Effector CD4-positive, alpha-beta T cell (primary cell): ENCODE measurements around the gene GRHL1.
"Not testable (repeated sequence)": the region's sequence is repeated elsewhere in the genome, so short reads cannot be mapped to it uniquely, and the experiment has no call there.

Experiments used
- DNase-seq: peaks from one replicate; pipeline ENCODE4 v3.0.0-alpha.2; 2020

Gene GRHL1

DNA sequence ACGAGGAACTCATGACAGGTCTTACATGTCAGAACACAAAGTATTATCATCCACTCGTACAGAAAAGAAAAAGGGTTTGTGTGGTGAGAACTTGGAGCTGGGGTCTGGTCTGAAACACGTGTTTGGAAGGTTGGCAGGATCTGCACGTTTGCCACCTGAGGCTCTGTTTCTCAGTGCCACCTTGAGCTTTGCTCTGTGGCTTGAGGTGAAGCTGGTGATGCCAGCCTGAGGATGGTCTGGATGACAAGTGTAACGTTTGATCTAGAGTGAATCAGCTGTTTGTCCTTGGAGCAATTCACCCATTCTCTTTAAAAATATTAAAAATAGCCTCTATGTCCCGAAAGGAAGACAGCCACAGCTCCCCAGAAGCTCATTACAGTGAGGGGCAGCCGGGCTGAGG is 46.4 kb downstream of the GRHL1 start:
- no peak for DNase-seq

DNA sequence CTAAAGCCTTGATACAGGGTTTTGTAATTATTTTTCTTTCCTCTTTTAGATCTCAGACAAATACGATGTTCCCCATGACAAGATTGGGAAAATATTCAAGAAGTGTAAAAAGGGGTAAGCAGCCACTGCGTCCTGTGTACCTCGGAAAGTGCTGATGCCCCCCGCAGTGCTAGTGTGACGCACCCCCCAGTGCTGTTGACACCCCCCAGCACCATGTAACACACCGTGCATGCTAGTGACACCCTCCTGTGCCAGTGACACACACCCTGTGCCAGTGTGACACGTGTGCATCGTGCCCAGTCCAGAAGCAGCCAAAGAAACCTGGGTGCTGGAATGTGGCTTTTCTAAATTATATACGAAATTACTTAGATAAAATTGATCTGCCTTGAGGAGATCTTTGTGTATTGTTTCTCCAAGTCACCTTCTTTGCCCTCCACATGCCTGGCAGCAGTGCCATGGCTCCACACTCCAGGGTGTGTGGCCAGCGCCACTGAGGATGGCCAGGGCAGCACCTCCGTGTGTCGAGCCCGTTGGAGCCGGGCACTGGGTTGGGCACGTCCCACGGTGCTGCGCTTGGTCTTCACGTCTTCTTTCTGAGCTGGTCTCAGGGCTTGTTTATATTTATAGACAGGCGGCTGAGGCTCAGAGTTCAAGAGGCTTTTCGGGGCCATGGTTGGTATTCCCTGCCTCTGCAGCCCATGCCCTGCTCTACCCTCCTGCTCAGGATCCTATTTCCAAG is 47.6 kb downstream of the GRHL1 start:
- no peak for DNase-seq

- DNase-seq: no peak
Measured at GRCh38 chr2:9999693-10000092, 48.2 kb downstream of the GRHL1 start.

DNA sequence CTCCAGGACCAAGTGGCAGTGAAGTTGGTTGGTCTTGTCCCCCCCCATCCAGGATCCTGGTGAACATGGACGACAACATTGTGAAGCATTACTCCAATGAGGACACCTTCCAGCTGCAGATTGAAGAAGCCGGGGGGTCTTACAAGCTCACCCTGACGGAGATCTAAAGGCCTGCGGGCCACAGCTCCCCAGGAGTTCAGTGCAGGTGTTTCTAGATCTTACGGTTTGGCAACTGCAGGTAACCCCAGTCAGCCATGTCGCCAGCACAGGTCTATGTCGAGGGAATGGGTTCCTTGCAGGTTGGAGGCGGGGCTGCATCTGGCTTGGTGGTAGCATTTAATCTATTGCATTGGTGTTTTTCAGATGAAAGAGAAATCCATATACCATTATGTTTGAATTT is 49.0 kb downstream of the GRHL1 start:
- no peak for DNase-seq

DNA sequence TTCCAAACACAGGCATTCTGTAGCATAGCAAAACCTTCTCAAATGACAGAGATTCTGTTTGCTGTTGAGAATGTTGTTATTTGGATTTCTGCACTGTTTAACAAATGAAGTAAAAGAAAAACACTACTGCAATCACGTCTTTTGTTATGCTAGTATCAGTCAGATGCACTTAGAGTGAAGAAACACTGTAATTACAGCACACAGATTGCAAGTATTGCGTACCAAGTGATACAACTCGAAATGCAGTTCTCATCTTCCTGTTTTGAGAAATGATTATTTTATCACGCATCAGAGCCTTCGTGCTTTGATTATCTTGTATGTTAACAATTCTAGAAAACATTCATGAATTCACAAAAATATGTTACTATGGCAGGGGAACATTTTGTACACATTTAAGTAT is 50.1 kb downstream of the GRHL1 start:
- DNase-seq: no peak

DNA sequence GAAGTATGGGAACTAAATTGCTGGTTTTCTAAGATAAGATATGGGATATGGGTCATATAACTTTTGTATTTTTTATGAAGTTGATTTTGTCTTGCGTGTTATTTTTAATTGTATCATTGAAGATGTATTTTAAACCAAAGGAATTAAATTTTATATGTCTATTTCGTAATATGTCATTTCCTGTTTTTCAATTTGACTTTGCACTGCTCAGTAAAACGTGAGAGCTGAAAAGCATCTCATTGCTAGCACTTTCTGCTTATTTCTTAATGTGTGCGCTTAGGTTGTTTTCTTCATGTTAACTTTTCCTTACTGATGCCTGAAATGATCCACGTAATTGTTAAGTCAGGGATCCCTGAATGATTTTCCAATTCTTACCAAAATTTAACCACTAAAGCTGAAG is 50.6 kb downstream of the GRHL1 start:
- no peak for DNase-seq

DNA sequence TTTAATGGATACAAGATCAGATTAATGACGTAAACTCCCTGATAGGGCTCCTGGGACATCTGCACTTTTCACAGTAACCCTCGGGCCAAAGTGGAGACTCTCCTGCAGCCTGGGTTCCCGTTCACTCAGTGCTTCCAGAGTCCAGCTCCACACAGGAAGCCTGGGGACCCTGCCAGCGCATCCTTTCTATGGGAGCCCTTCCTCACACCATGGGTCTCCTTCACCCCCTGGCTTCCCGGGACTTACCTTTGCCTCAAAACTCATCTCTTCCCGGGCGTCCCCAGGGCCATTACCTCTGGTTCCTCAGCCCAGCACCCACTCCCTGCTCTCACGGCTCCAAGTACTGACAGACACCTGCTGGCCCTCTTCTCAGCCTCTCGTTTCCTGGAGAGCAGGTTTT is 51.2 kb downstream of the GRHL1 start:
- no peak for DNase-seq

GRCh38 chr2:10003206-10004125 is 52.0 kb downstream of the GRHL1 start:
- no peak for DNase-seq

GRCh38 chr2:10004401-10004800 is 52.9 kb downstream of the GRHL1 start:
- DNase-seq: no peak

DNA sequence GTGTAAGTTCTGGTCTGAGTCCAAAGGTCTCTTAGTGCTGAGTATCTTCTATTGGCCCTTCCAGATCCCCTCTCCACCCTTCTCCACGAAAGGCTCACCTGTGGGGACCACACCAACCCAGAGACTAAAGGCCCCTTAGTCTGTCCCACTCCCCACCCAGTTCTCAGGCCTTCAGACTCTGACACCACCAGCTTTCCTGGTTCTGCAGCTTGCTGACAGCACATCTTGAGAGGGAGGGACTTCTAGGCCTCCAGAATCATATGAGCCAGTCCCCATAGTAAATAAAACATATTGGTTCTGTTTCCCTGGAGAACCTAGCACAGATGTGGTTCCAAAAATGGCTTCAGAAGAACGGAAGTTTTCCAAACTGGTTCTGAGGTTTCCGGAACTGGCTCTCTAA is 53.3 kb downstream of the GRHL1 start:
- no peak for DNase-seq

GRCh38 chr2:10005461-10006235 is 54.2 kb downstream of the GRHL1 start:
- DNase-seq: no peak

- DNase-seq: no peak
Measured at GRCh38 chr2:10006236-10007161, 55.0 kb downstream of the GRHL1 start.

DNA sequence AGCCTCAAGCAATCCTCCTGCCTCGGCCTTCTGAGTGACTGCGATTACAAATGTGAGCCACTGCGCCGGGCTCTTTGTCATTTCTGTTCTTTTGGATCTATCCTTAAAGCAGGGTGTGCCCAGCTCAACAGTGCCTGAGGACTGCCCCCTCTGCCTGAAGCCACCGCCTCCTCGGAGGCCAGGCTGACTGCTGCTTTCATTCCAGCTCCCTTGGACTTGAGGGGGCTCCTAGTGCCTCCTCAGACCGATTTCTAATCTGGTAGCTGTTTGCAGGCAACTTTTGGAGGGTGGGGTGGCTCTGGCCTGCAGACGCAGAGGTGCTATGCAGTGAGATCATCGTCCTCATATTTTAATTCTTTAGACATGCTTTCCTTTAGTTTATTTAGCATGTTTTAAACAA is 55.9 kb downstream of the GRHL1 start:
- no peak for DNase-seq

DNA sequence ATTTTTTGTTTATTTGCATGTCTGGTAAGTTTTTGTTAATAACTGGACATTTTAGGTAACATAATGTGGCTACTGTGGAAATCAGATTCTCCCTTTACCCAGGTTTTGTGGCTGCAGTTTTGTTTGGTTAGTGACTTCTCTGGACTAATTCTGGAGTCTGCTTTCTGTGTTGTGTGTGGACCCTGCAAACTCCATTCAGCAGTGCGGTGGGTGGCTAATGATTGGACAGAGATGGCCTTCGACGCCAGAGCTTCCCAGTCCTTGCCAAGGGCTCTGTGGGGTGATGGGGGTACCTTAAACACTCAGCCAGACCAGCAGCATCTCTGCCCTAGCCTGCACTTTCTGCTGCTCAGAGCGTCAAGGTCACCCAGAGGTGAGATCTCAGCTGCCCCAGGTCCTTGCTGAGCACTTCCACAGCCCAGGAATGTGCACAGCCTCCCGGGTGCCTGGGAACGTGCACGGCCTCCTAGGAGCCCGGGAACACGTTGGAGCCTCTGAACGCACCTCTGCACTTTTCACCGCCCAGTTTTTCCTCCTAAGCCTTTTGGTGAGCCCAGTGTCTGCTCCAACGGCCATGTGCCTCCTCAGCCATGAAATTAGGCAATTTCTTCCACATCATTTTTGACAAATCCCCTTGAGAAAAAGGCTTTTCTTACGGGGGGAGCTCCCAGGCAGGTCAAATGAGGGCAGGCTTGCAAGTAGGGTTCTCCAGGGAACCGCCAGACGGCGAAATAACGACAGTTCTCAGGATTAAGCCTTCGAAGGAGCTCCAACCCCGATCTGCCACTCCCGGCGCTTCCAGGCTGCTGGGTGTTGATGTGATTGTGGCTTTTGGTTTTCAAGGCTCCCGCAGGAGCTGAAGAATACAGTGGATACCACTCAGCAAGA is 56.7 kb downstream of the GRHL1 start:
- no peak for DNase-seq

DNA sequence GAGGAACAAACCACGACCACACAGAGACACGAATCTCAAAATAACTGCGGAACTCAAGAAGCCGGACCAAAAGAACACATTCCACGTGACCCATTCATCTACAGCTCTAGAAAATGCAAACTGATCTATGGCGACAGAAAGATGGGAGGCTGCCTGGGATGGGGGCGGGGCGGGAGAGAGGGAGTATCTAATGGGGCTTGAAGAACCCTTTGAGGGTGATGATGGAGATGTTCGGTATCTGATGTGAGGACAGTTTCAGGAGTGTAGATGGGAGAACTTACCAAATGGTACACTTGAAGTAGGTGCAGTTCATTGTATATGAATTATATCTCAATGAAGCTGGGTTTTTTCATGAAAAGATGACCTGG is 57.3 kb downstream of the GRHL1 start:
- DNase-seq: no peak

- no peak for DNase-seq
Measured at GRCh38 chr2:10009271-10009810, 57.8 kb downstream of the GRHL1 start.

DNA sequence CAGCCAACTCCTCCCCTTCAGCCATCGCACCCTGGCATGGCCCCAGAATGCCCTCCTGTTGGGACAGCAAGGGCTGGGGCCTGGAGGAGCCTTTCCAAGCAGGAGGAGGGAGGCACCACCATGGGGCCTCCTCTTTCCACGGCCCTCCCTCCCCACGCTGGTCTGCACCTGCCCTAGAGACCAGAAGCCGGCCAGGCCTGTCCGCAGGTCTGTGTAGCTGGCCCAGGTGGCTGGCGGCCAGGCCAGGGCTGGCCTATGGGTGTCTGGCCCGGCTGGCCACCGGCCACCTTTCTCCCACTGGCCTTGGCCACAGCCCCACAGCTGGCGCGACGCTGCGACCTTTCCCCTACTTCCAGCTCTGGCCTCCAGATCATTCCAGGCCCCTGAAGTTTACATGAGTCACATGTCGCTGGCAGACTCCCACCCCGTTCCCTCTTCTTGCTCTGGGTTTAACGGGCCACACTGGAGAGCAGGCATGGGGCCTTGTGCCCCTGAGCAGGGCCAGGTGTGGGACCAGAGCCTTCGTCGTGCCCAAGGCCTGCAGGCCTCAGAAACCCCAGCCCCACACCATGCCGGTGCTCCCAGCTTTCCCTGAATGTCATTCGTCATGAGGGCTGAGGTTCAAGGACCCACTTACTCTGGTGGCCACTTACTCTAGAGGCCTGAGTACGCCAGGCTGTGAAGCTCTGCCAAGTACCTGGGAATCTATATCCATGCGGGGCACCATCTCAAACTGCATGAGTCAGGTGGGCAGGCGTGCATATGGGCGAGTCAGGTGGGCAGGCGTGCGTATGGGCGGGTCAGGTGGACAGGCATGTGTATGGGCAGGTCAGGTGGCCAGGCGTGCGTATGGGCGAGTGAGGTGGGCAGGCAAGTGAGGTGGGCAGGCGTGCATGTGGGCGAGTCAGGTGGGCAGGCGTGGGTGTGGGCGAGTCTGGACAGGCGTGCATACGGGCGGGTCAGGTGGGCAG is 58.6 kb downstream of the GRHL1 start:
- DNase-seq: no peak

- DNase-seq: not testable (repeated sequence)
Measured at GRCh38 chr2:10010861-10011605, 59.5 kb downstream of the GRHL1 start.
